Parathyroid adenoma (tissue), 2 donors: Measurements from ENCODE around the gene FAM131A.
A peak's percentile ranks its signal among the peaks of the same experiment; 100 is the strongest.

Experiments used
- H2AFZ ChIP-seq: fragments of 300-600 bp; sonication (generic); one replicate; pipeline ENCODE4 v1.7.0; 2017; ENCODE audit warnings: antibody characterized with exemption, mild to moderate bottlenecking
- H3K27ac ChIP-seq: fragments of 300-600 bp; sonication (generic); one replicate; pipeline ENCODE4 v1.7.0; 2017
- H3K27me3 ChIP-seq: fragments of 300-600 bp; sonication (generic); one replicate; pipeline ENCODE4 v1.7.0; 2017; ENCODE audit warnings: low read length; ENCODE audit not compliant: control insufficient read depth, insufficient read depth
- H3K36me3 ChIP-seq: fragments of 300-600 bp; sonication (generic); one replicate; pipeline ENCODE4 v1.7.0; 2017; ENCODE audit warnings: low read length; ENCODE audit not compliant: control insufficient read depth, insufficient read depth
- H3K4me1 ChIP-seq: fragments of 300-600 bp; sonication (generic); one replicate; pipeline ENCODE4 v1.7.0; 2017; ENCODE audit warnings: control low read depth
- H3K4me2 ChIP-seq: fragments of 300-600 bp; sonication (generic); one replicate; pipeline ENCODE4 v1.7.0; 2017; ENCODE audit warnings: low read length
- H3K4me3 ChIP-seq: fragments of 300-600 bp; sonication (generic); one replicate; pipeline ENCODE4 v1.7.0; 2017; ENCODE audit warnings: low read depth, low read length
- H3K79me2 ChIP-seq: fragments of 300-600 bp; sonication (generic); one replicate; pipeline ENCODE4 v1.7.0; 2017; ENCODE audit warnings: control low read depth
- H3K9ac ChIP-seq: fragments of 300-600 bp; sonication (generic); one replicate; pipeline ENCODE4 v1.7.0; 2017; ENCODE audit warnings: mild to moderate bottlenecking
- H3K9me3 ChIP-seq: fragments of 300-600 bp; sonication (generic); one replicate; pipeline ENCODE4 v1.7.0; 2017; ENCODE audit warnings: low read length; ENCODE audit not compliant: control insufficient read depth
- CTCF ChIP-seq: fragments of 300-600 bp; sonication (generic); IDR thresholded peaks from one replicate; pipeline ENCODE4 v1.7.0; 2017; ENCODE audit warnings: antibody characterized with exemption, mild to moderate bottlenecking
- donor health status: primary hyperparathyroidism.

FAM131A gene

GRCh38 chr3:184375747-184376461, 38.5 kb downstream of the FAM131A start:
- Histone ChIP-seq H3K79me2 (no peaks in the 10 kb centered on the region), H2AFZ (no peak overlapping the region), H3K9ac (no peak overlapping the region), H3K4me2 (no peak overlapping the region), H3K27me3 (no peaks in the 10 kb centered on the region), H3K4me1 (peaks cover 6% of the 10 kb centered on the region), H3K36me3 (no peaks in the 10 kb centered on the region), H3K27ac (no peak overlapping the region), H3K4me3 (no peak overlapping the region), H3K9me3 (no peaks in the 10 kb centered on the region)
- no peak for TF ChIP-seq CTCF

- Histone ChIP-seq H3K36me3 (no peaks in the 10 kb centered on the region), H3K79me2 (no peaks in the 10 kb centered on the region), H3K9me3 (no peaks in the 10 kb centered on the region), H3K9ac (no peak overlapping the region), H3K4me2 (no peak overlapping the region), H3K4me1 (no peaks in the 10 kb centered on the region), H3K27me3 (no peaks in the 10 kb centered on the region), H2AFZ (no peak overlapping the region), H3K27ac (no peak overlapping the region), H3K4me3 (no peak overlapping the region)
- no peak for TF ChIP-seq CTCF
Measured at GRCh38 chr3:184377374-184377773, 40.0 kb downstream of the FAM131A start.

- Histone ChIP-seq H3K27me3 (no peaks in the 10 kb centered on the region), H3K4me2 (no peak within 1 kb of the TSS), H3K9me3 (no peaks in the 10 kb centered on the region), H3K36me3 (no peaks in the 10 kb centered on the region), H3K79me2 (no peaks in the 10 kb centered on the region), H2AFZ (peak within 1 kb of the TSS; percentile 22), H3K9ac (no peak within 1 kb of the TSS), H3K4me1 (no peaks in the 10 kb centered on the region), H3K4me3 (no peak within 1 kb of the TSS), H3K27ac (peak within 1 kb of the TSS; percentile 42)
- no peak for TF ChIP-seq CTCF
Measured at GRCh38 chr3:184377882-184378445, 40.6 kb downstream of the FAM131A start, which contains the start of gene THPO. TSS of gene THPO (minus strand) at chr3:184378207. CDS start at chr3:184376259, 1,948 bp downstream.

GRCh38 chr3:184378651-184379357, 41.4 kb downstream of the FAM131A start:
- H3K4me3 ChIP-seq, result no peak overlapping the region
- H3K9me3 ChIP-seq, result no peaks in the 10 kb centered on the region
- no peak for TF ChIP-seq CTCF
- no peaks in the 10 kb centered on the region for H3K79me2 ChIP-seq
- H3K27me3 ChIP-seq, result no peaks in the 10 kb centered on the region
- H3K4me2 ChIP-seq, result no peak overlapping the region
- H3K4me1 ChIP-seq, result no peaks in the 10 kb centered on the region
- peak overlapping the region; percentile 42 for H3K27ac ChIP-seq
- H2AFZ ChIP-seq, result peak overlapping the region; percentile 22
- H3K9ac ChIP-seq, result no peak overlapping the region
- H3K36me3 ChIP-seq, result no peaks in the 10 kb centered on the region
